T-helper 2 cell treated with Interferon-gamma antibody and Interleukin-4, amounts not matched to agents 5 μg/mL and 100 μg/mL, for 36 hours (primary cell): ENCODE measurements around the gene CAMSAP1.

Experiments used
- DNase-seq: peaks from one replicate; pipeline ENCODE4 v3.0.0; 2021; ENCODE audit warnings: low spot score
- H3K27ac Mint-ChIP-seq: one replicate; pipeline ENCODE4 v1.8.0; 2021; ENCODE audit warnings: mild to moderate bottlenecking, mixed read lengths
- H3K27me3 Mint-ChIP-seq: one replicate; pipeline ENCODE4 v1.8.0; 2021; ENCODE audit warnings: low read depth, mixed read lengths
- H3K36me3 Mint-ChIP-seq: one replicate; pipeline ENCODE4 v1.8.0; 2021; ENCODE audit warnings: low read depth, mixed read lengths
- H3K4me1 Mint-ChIP-seq: one replicate; pipeline ENCODE4 v1.8.0; 2021; ENCODE audit warnings: low read depth, mixed read lengths
- H3K4me3 Mint-ChIP-seq: one replicate; pipeline ENCODE4 v1.8.0; 2022; ENCODE audit warnings: mild to moderate bottlenecking, moderate library complexity, mixed read lengths
- H3K9me3 Mint-ChIP-seq: one replicate; pipeline ENCODE4 v1.8.0; 2021; ENCODE audit warnings: mixed read lengths

CAMSAP1 gene

DNA sequence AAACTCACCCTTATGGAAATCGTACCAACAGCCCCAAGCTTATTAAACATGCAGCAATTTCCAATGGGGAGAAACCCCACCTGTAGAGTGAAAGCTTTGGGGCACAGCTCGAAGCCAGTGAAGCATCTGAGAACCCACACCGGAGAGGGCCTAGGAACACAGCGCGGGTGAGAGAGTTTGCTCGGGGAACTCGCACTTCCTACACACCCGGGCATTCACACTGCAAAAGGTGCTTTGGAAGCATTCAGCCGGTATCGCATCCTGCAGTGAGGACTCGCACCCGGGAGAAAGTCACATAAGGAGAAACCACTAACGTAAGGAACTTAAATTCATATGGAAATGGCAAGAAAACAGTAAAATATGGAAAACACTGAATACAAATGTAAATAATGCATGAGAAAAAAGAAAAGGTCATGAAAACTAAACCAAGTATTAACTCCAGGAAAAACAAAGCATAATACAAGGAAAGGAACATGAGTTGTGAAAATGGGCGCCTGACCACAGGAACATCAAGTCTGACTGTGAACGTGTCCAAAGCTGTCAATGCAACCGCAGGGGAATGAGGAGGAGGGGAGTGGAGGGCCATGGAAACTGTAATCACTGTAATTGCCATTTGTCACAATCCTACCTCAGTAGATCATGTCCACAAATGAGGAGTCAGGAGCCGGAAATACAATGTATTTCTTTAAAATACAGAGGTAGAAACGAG is 28.7 kb downstream of the CAMSAP1 start:
- Mint-ChIP-seq H3K4me3 (no peak overlapping the region), H3K4me1 (peaks cover 6% of the 10 kb centered on the region), H3K36me3 (peaks cover 4% of the 10 kb centered on the region), H3K27me3 (no peaks in the 10 kb centered on the region), H3K27ac (no peak overlapping the region), H3K9me3 (no peaks in the 10 kb centered on the region)
- no peak for DNase-seq

- no peak for DNase-seq
- no peaks in the 10 kb centered on the region for H3K27me3 Mint-ChIP-seq
These were observed 29.4 kb downstream of the CAMSAP1 start for GRCh38 chr9:135877791-135878527.

GRCh38 chr9:135876936-135877335 is 30.4 kb downstream of the CAMSAP1 start:
- Mint-ChIP-seq H3K36me3 (peaks cover 4% of the 10 kb centered on the region), H3K9me3 (no peaks in the 10 kb centered on the region), H3K4me1 (peaks cover 2% of the 10 kb centered on the region), H3K27ac (no peak overlapping the region), H3K27me3 (no peaks in the 10 kb centered on the region), H3K4me3 (no peak overlapping the region)
- no peak for DNase-seq

More at GRCh38 chr9:135877791-135878527, 29.4 kb downstream of the CAMSAP1 start:
- no peak overlapping the region for H3K27ac Mint-ChIP-seq
- H3K4me3 Mint-ChIP-seq, result no peak overlapping the region
- H3K4me1 Mint-ChIP-seq, result peaks cover 2% of the 10 kb centered on the region
- H3K36me3 Mint-ChIP-seq, result peaks cover 4% of the 10 kb centered on the region
- no peaks in the 10 kb centered on the region for H3K9me3 Mint-ChIP-seq

GRCh38 chr9:135874859-135875258 is 32.5 kb downstream of the CAMSAP1 start:
- no peaks in the 10 kb centered on the region for H3K9me3 Mint-ChIP-seq
- H3K4me3 Mint-ChIP-seq, result no peak overlapping the region
- peaks cover 4% of the 10 kb centered on the region for H3K36me3 Mint-ChIP-seq
- no peak overlapping the region for H3K27ac Mint-ChIP-seq
- peaks cover 2% of the 10 kb centered on the region for H3K4me1 Mint-ChIP-seq
- DNase-seq, result no peak
- H3K27me3 Mint-ChIP-seq, result no peaks in the 10 kb centered on the region

- H3K4me3 Mint-ChIP-seq, result no peak overlapping the region
- DNase-seq, result no peak
- H3K9me3 Mint-ChIP-seq, result no peaks in the 10 kb centered on the region
- peaks cover 4% of the 10 kb centered on the region for H3K36me3 Mint-ChIP-seq
- peaks cover under 1% of the 10 kb centered on the region for H3K4me1 Mint-ChIP-seq
- H3K27ac Mint-ChIP-seq, result no peak overlapping the region
- H3K27me3 Mint-ChIP-seq, result no peaks in the 10 kb centered on the region
These were observed 37.4 kb downstream of the CAMSAP1 start for GRCh38 chr9:135869909-135870308.

DNA sequence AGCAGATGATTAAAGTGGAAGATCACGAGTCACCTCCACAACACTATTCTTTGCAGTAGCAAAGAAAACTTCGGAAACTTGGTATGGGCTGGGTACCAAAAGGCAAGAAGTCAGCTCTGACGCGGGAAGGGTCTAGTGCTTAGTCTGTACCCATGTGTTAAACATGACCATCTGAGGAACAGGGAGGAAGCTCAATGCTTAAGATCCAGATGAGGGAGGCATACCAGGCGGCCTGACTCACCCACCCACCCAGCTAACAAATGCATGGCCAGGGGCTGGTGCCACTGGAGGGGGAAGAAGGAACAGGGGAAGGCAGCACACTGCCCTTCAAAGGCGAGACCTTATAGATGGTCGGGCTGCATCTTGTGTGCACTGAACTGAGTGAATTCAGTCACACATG is 41.8 kb downstream of the CAMSAP1 start:
- Mint-ChIP-seq H3K27me3 (no peaks in the 10 kb centered on the region), H3K27ac (no peak overlapping the region), H3K36me3 (peaks cover 6% of the 10 kb centered on the region), H3K4me1 (peaks cover 4% of the 10 kb centered on the region), H3K4me3 (no peak overlapping the region), H3K9me3 (no peaks in the 10 kb centered on the region)
- no peak for DNase-seq

DNA sequence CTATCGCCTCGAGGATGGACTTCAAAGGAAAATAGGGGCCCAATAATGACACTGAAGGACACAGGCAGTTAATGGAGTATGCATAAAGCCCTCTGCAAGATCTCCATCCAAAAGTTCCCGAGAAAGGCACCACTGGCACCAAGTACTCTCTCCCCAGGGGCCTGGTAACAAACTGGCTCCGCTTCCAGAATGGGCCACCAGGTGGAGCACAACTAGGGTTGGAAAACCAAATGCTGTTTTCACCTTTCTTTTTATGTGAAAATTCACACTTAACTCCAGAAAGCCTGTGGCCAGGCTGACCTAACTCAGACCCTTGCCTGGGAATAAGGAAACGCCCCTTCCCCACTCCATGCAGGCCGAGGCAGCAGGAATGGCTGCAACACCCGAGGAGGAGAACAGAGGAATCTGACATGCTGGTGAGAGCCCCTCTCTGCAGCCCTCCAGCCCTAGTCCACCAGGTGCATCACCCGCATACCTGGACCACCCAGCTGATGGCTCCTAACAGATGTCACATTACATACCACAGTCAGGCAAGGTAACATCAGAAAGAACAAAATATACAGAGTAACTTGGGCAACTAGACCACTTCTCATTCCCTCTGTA is 42.8 kb downstream of the CAMSAP1 start:
- Mint-ChIP-seq H3K27ac (no peak overlapping the region), H3K9me3 (no peaks in the 10 kb centered on the region), H3K4me1 (peaks cover 4% of the 10 kb centered on the region), H3K4me3 (no peak overlapping the region), H3K27me3 (no peaks in the 10 kb centered on the region), H3K36me3 (peaks cover 6% of the 10 kb centered on the region)
- DNase-seq, result peak; percentile 32

GRCh38 chr9:135862809-135863208 is 44.5 kb downstream of the CAMSAP1 start:
- H3K4me3 Mint-ChIP-seq, result no peak overlapping the region
- no peak for DNase-seq
- no peaks in the 10 kb centered on the region for H3K9me3 Mint-ChIP-seq
- no peaks in the 10 kb centered on the region for H3K27me3 Mint-ChIP-seq
- H3K36me3 Mint-ChIP-seq, result peaks cover 4% of the 10 kb centered on the region
- H3K27ac Mint-ChIP-seq, result no peak overlapping the region
- H3K4me1 Mint-ChIP-seq, result peaks cover 6% of the 10 kb centered on the region

GRCh38 chr9:135858491-135859185 is 48.7 kb downstream of the CAMSAP1 start:
- Mint-ChIP-seq H3K27me3 (no peaks in the 10 kb centered on the region), H3K4me1 (peaks cover 2% of the 10 kb centered on the region), H3K27ac (no peak overlapping the region), H3K9me3 (no peaks in the 10 kb centered on the region), H3K36me3 (peaks cover 7% of the 10 kb centered on the region), H3K4me3 (no peak overlapping the region)
- DNase-seq, result no peak

DNA sequence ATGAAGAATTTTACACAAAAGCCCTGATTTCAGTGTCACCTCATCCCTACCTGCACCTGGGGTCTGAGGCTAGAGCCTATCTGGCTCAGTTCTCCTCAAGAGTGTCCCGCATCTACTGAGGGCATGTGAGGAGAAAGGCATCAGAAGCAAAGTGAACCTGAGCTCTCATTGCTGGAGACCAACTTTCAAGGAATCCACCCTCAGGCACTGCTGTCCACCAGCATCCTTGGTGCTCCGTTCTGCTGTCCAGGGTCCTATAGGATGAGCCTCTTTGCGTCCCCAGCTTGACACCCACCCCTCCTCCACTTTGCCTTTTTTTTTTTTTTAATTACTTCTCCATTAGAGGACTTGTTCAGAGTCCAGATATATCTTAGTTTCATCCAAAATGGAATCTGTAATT is 49.5 kb downstream of the CAMSAP1 start:
- peaks cover 7% of the 10 kb centered on the region for H3K36me3 Mint-ChIP-seq
- H3K9me3 Mint-ChIP-seq, result no peaks in the 10 kb centered on the region
- H3K27me3 Mint-ChIP-seq, result no peaks in the 10 kb centered on the region
- no peak overlapping the region for H3K4me3 Mint-ChIP-seq
- no peak overlapping the region for H3K27ac Mint-ChIP-seq
- DNase-seq, result no peak
- H3K4me1 Mint-ChIP-seq, result peaks cover 2% of the 10 kb centered on the region

DNA sequence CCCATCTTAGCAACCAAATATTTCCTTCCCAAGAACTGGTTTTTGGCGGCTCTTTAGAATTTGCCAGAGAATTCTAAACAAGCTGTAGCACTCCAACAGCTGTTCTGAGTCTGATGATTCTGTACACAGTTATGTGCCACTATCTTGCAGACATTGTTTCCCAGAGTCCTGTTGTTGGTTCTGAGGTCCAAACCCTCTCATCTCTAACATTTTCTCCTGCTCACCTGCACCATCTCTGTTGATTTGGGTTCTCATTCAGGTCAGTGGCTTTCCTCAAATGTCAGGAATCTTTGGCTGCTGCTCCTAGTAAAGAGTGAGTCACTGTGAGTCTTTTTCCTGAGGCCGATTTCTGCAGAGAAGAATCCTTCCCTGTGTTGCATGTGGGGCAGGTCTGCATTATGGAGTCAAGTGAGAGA is 50.0 kb downstream of the CAMSAP1 start:
- H3K27ac Mint-ChIP-seq, result no peak overlapping the region
- no peak overlapping the region for H3K4me3 Mint-ChIP-seq
- DNase-seq, result no peak
- no peaks in the 10 kb centered on the region for H3K9me3 Mint-ChIP-seq
- peaks cover 9% of the 10 kb centered on the region for H3K36me3 Mint-ChIP-seq
- peaks cover 2% of the 10 kb centered on the region for H3K4me1 Mint-ChIP-seq
- H3K27me3 Mint-ChIP-seq, result no peaks in the 10 kb centered on the region

- Mint-ChIP-seq H3K36me3 (peaks cover 4% of the 10 kb centered on the region), H3K4me3 (no peak overlapping the region), H3K9me3 (peaks cover under 1% of the 10 kb centered on the region), H3K27ac (no peak overlapping the region), H3K27me3 (no peaks in the 10 kb centered on the region), H3K4me1 (no peaks in the 10 kb centered on the region)
- DNase-seq, result no peak
These were observed 55.6 kb downstream of the CAMSAP1 start for GRCh38 chr9:135851748-135852147.

DNA sequence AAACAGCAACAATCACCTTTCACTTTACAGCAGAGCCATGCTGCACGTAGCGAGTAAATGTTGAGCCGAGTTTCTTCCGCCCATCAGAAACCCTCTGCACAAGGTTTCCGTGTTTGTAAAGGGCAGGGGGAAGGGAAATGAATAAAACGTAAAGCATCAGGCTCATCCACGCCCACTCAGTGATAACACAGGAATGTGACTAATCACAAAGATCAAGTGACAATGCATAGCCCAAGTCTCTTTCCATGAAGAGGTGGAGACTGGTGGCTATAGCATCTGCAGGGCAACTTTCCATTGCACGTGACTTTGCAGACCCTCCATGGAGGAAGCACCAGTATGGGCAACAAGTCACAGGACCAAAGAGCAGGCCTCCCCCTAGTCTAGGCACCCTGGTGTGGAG is 56.6 kb downstream of the CAMSAP1 start:
- H3K36me3 Mint-ChIP-seq, result peaks cover 12% of the 10 kb centered on the region
- H3K4me3 Mint-ChIP-seq, result no peak overlapping the region
- peak; percentile 10 for DNase-seq
- no peaks in the 10 kb centered on the region for H3K4me1 Mint-ChIP-seq
- H3K27me3 Mint-ChIP-seq, result no peaks in the 10 kb centered on the region
- H3K27ac Mint-ChIP-seq, result no peak overlapping the region
- peaks cover 11% of the 10 kb centered on the region for H3K9me3 Mint-ChIP-seq

DNA sequence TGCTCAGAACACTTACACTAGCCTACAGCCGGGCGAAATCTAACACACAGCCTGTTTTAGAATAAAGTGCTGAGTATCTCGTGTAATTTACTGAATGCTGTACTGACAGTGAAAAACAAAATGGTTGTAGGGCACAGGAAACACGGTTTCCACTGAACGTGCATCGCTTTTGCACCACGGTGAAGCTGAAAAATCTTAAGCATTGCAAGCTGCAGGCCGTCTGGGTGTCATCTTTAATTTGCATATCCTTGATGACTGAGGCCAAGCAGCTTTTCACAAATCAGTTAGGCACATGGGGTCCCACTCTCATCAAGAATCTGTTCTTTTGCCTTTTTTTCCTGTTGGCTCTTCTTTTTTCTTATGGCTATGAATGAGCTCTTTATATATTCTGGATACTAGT is 58.2 kb downstream of the CAMSAP1 start:
- H3K4me1 Mint-ChIP-seq, result no peaks in the 10 kb centered on the region
- no peaks in the 10 kb centered on the region for H3K27me3 Mint-ChIP-seq
- H3K27ac Mint-ChIP-seq, result no peak overlapping the region
- no peak overlapping the region for H3K4me3 Mint-ChIP-seq
- peaks cover 27% of the 10 kb centered on the region for H3K36me3 Mint-ChIP-seq
- peaks cover 24% of the 10 kb centered on the region for H3K9me3 Mint-ChIP-seq
- no peak for DNase-seq
